HG03521 (cell line): ENCODE results near the gene TNMD.

Experiments
- ATAC-seq: cut with Tn5 transposase; IDR thresholded peaks from one replicate; pipeline ENCODE4 v1.9.1; 2021; ENCODE audit warnings: mild to moderate bottlenecking, moderate library complexity; ENCODE audit not compliant: unreplicated experiment

TNMD gene

DNA sequence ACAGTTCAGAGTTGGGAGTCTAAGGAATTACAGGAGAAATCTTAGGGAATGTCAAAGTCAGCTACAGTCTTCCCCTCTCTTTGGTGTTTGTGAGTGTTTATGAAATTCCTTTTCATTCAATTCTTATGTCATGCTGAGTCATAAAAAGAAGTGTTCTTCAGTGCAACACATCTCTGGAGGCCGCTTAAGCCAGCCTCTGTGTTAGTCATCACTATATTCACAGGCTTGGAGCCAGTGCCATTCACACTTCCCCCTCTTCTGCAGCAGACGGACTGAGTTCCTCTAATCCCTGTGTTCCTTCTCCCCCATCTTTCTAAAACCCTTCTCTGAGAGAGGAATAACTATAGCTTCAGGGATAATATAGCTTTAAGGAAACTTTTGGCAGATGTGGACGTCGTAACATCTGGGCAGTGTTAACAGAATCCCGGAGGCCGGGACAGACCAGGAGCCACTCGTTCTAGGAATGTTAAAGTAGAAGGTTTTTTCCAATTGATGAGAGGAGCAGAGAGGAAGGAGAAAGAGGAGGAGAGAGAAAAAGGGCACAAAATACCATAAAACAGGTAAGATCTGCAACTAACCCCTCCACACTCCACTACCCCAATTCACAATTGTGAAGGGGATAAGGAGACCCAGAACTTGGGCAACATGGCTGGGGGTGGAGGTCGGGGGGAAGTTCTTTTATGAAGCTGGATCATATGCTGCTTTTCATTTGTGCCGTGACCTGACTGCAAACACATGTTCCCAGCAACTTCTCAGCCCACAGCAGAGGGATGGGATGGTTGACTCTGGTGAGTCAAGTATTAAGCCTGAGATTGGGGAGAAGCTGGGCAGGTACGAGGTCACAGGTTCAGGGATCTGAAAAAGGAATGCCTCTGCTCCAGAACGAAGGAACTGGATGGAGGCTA is 59.5 kb downstream of the TNMD start, which contains the start of gene SRPX2:
Gene SRPX2 (plus strand): TSS at position 244 of the 905 bp plus-strand sequence. CDS start 2,124 bp downstream, outside the sequence.
- ATAC-seq = no peak

DNA sequence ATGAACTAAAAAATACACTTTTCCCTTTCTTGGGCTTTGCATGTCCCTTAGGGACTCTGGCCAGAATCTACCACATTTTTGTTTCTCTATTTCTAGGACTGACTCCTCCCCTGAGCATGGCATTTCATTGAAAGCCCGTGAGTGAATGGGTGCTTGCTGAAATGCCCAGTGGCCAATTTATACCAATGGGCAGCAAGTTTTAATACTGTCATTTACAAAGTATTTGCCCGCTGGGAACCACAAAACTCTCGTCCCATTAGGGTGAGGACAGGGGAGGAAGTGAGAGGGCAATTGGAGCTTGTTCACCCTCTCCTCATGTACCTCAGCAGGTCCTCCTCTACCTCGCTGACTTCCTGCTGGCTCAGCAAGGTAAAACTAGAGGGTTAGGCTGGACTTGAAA is 60.4 kb downstream of the TNMD start:
- no peak for ATAC-seq

DNA sequence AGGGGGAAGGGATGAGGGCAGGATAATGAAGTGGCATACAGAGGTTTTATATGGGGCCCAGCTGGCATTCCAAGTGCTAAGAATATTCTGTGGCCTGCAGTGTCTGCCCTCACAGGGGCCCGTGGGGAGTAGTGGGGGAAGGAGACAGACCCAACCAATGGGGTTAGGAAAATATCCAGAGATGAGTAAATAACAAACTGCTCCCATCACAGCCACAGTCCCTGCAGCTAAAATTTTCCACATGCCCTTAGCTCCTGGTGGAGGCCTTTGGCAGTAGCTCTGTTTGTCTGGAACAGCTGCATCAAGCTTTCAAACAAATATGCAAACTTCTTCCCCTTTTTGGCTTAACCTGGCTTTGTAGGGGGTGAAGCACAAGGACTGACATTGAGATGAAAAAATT is 62.4 kb downstream of the TNMD start:
- no peak for ATAC-seq

DNA sequence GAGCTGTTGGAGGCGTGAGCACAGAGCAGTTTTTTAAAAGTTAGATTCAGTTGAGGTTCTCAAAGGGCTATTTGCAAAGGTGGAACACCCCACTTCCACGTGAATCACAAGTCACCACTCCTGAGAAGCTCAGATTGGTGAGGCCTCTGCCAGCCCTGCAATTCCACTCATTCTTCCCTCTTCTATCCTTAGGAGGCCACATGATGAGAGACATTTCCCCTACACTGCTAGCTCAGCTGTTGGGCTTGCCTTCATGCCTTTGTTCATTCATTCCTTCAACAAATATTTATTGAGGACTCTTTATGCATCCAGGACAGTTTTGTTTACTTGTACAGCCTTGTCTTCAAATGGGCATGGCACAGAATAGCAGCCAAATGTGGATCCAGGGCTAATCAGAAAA is 63.0 kb downstream of the TNMD start:
- ATAC-seq = no peak

DNA sequence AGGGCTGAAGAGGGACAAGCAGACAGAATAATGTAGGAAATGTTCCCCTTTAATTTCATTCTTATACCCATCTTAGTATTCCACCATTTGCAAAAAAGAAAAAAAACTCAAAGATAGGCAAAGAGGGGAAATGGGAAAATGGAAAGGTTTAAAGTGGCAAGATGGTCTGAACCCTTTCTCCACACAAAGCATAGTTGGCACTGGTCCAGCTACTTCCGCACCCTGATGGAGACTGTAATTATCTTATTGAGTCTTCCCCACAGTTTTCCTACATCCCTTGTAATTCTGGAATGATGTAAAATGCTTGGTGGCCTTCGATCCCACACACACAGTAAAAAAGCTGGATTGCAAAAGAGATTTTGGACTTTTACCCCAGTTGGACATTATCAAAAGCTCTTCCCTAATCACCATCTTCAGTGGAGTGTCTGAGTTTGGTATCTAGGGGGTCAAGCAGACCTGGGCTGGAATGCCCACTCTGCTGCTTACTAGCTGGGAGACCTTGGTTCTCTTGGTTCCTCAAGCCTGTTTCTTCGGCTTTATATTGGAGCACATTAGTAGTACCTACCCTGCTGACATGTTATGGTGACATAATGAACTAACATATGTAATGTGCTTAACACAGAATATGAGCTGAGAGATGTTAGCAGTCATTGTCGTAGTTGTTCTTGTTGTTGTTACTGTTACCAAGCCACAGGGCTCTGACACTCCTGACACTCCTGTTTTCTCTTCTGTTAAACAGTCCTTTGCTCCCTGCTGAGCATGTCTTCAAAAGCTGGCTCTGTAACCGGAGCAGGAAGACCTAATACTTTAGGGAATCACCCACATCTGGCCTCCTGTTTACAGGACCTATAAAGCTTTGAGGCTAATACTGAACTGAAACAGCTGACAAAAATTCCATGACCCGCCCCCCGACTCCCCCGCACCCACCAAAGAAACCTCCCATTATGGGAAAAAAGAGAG is 64.0 kb downstream of the TNMD start:
- ATAC-seq = no peak
